Ishikawa (cell line): ENCODE data around the gene ZHX3.

Experiments
- CEBPB ChIP-seq: IDR thresholded peaks from 2 replicates; pipeline ENCODE4 v1.6.1; 2012
- CREB1 ChIP-seq: IDR thresholded peaks from 2 replicates; pipeline ENCODE4 v1.6.1; 2012; ENCODE audit warnings: low read depth
- EGR1 ChIP-seq: IDR thresholded peaks from 2 replicates; pipeline ENCODE4 v1.6.1; 2012
- EP300 ChIP-seq: IDR thresholded peaks from 2 replicates; pipeline ENCODE4 v1.6.1; 2012; ENCODE audit warnings: borderline replicate concordance
- FOXM1 ChIP-seq: IDR thresholded peaks from 2 replicates; pipeline ENCODE4 v1.6.1; 2012; ENCODE audit warnings: low read depth, borderline replicate concordance
- NFIC ChIP-seq: IDR thresholded peaks from 2 replicates; pipeline ENCODE4 v1.6.1; 2012
- RAD21 ChIP-seq: IDR thresholded peaks from 2 replicates; pipeline ENCODE4 v1.6.1; 2012; ENCODE audit warnings: low read depth
- TAF1 ChIP-seq: IDR thresholded peaks from 2 replicates; pipeline ENCODE4 v1.6.1; 2012; ENCODE audit warnings: low read depth, mild to moderate bottlenecking
- TEAD4 ChIP-seq: IDR thresholded peaks from 2 replicates; pipeline ENCODE4 v1.6.1; 2012
- YY1 ChIP-seq: IDR thresholded peaks from 2 replicates; pipeline ENCODE4 v1.6.1; 2012; ENCODE audit warnings: low read depth
- ZBTB7A ChIP-seq: IDR thresholded peaks from 2 replicates; pipeline ENCODE4 v1.6.1; 2012; ENCODE audit warnings: low read depth
- TF ChIP-seq, protein P1 (sequence below): IDR thresholded peaks from 2 replicates; pipeline ENCODE4 v1.6.1; 2012; ENCODE audit warnings: low read depth, mild to moderate bottlenecking
- TF ChIP-seq, protein P2 (sequence below): IDR thresholded peaks from 2 replicates; pipeline ENCODE4 v1.6.1; 2012
- TF ChIP-seq, protein P3 (sequence below): IDR thresholded peaks from 2 replicates; pipeline ENCODE4 v1.6.1; 2012

The ZHX3 gene

DNA sequence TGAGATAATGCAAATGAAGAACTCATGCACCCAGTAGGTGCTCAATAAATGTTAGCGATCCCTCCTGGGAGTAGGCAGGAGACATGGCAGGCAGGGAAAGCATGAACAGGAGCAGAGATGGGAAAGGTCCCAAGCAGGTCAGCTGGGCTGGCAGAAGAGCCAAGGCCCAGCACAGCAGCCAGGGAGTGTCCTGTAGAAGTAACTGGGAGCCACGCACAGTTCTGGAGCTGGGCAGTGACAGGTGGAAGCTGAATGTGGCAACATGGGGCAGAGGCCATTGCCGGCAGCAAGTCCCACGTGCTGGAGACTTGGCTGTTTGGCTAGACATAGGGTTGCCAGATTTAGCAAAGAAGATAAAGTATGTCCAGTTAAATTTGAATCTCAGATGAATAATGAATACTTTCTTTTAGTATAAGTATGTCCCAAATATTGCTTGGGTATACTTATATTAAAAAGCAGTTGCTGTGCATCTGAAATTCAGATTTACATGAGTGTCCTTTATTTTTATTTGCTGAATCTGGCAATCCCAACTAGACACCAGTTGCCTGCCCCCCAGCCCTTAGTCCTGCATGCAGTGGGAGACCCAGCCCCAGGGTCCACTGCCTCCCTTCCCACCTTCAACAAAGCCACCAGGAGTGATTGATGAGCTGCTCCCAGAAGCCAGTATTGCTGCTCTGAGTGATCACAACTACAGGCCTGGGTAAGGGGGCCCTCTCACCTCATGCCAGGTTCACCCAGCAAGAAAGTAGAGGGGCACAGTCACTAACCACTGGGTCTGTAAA is 19.4 kb upstream of the ZHX3 start:
- no peak for TF ChIP-seq CEBPB
- TF ChIP-seq RAD21: no peak
- TF ChIP-seq TAF1: no peak
- TF ChIP-seq ZBTB7A: no peak
- TF ChIP-seq, protein P1, sequence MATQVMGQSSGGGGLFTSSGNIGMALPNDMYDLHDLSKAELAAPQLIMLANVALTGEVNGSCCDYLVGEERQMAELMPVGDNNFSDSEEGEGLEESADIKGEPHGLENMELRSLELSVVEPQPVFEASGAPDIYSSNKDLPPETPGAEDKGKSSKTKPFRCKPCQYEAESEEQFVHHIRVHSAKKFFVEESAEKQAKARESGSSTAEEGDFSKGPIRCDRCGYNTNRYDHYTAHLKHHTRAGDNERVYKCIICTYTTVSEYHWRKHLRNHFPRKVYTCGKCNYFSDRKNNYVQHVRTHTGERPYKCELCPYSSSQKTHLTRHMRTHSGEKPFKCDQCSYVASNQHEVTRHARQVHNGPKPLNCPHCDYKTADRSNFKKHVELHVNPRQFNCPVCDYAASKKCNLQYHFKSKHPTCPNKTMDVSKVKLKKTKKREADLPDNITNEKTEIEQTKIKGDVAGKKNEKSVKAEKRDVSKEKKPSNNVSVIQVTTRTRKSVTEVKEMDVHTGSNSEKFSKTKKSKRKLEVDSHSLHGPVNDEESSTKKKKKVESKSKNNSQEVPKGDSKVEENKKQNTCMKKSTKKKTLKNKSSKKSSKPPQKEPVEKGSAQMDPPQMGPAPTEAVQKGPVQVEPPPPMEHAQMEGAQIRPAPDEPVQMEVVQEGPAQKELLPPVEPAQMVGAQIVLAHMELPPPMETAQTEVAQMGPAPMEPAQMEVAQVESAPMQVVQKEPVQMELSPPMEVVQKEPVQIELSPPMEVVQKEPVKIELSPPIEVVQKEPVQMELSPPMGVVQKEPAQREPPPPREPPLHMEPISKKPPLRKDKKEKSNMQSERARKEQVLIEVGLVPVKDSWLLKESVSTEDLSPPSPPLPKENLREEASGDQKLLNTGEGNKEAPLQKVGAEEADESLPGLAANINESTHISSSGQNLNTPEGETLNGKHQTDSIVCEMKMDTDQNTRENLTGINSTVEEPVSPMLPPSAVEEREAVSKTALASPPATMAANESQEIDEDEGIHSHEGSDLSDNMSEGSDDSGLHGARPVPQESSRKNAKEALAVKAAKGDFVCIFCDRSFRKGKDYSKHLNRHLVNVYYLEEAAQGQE: no peak
- no peak for TF ChIP-seq EP300
- TF ChIP-seq, protein P2, sequence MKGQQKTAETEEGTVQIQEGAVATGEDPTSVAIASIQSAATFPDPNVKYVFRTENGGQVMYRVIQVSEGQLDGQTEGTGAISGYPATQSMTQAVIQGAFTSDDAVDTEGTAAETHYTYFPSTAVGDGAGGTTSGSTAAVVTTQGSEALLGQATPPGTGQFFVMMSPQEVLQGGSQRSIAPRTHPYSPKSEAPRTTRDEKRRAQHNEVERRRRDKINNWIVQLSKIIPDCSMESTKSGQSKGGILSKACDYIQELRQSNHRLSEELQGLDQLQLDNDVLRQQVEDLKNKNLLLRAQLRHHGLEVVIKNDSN: no peak

DNA sequence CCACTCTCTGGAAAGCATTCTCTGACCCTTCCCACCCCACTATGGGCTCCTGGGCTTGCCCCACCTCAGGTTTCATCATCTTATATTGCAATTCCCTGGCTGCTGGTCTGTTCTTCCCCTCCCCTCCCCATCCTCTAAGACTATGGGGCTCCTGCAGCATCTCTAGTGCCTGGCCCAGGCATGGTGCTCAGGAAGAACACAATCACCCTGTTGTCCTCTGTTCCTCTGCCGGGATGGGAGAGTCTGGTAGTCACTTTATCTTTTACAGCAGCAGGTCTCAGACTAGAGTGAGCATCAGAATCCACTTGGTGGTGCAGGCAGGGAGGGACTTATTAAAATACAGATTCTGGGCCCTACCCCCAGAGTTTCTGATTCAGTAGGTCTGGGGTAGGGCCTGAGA is 18.1 kb upstream of the ZHX3 start:
- TF ChIP-seq EP300 (no peak), EGR1 (no peak), YY1 (no peak), NFIC (no peak)
- TF ChIP-seq, protein P3, sequence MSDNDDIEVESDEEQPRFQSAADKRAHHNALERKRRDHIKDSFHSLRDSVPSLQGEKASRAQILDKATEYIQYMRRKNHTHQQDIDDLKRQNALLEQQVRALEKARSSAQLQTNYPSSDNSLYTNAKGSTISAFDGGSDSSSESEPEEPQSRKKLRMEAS: no peak

DNA sequence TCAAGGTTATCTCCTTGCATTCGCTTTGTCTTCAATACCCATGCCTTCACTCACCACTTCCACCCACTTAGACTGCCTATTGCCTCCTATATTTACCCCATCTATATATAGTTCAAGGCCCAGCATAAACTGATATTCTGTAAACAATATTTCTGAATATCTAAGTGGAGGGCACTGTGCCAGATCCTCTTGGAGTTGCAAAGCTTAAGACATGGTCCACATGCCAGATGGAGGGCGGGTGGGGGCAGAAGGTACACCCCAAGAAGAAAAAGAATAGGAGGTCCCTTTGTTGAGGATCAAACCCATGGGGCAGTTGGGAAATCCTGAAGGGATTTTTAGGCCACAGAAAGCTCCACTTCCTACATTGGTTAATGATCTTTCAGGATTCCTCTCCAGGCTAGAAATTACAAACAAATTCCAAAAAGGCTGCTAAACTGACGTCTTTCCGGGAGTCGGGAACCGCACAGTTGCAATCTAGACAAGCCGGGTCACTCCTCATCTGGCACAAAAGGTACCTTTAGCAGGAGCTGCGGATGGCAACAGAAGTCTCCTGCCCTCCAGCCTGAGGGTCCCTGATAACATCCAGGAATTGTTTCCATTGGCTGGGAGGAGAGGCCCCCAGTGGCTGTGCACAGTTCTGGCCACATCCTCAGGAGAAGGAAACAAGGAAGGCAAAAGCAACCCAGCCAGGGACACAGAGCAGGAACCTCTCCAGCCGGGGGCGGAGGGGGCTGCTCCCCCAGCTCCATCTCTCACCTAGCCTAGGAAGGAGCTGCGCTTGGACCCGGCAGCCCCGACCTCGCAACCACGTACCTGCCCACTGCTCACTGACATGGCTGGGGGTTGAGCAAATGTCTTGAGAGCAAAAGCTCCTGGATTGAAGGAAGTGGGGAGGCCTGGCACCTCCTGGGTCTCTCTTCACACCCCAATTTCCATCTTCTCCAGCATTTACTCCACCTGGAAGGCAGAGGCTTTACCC is 17.2 kb upstream of the ZHX3 start:
- TF ChIP-seq CREB1 (no peak), NFIC (no peak), TAF1 (no peak), ZBTB7A (no peak), CEBPB (no peak)

DNA sequence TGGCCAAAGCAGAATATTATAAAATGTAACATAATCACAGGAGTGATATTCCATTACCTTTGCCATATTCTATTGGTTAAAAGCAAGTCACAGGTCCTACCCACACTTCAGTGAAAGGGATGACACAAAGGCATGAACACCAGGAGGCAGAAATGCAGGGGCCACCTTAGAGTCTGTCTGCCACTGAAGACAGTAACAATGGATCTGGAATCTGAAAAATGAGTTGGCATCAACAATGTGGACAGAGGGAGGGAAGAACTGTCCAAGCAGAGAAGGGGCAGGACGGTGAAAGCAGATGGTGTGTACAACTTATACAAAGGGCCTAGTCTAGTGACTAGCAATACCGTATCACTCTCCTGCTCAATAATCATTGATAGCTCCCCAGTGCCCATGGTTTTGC is 16.5 kb upstream of the ZHX3 start:
- TF ChIP-seq, protein P1: no peak
- no peak for TF ChIP-seq CREB1

DNA sequence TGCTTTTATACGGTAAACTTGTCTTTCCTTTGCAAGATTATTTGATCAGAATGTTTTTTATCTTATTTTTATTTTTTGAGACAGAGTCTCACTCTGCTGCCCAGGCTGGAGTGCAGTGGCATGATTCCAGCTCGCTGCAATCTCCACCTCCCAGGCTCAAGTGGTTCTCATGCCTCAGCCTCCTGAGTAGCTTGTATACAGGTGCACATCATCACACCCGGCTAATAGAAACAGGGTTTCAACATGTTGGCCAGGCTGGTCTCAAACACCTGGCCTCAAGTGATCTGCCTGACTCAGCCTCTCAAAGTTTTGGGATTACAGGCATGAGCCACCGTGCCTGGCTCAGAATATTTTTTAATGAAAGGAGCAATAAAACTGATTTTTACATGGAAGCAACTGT is 14.2 kb upstream of the ZHX3 start:
- TF ChIP-seq CEBPB (no peak), FOXM1 (no peak), EGR1 (no peak), YY1 (no peak), RAD21 (no peak)
- TF ChIP-seq, protein P2: no peak

DNA sequence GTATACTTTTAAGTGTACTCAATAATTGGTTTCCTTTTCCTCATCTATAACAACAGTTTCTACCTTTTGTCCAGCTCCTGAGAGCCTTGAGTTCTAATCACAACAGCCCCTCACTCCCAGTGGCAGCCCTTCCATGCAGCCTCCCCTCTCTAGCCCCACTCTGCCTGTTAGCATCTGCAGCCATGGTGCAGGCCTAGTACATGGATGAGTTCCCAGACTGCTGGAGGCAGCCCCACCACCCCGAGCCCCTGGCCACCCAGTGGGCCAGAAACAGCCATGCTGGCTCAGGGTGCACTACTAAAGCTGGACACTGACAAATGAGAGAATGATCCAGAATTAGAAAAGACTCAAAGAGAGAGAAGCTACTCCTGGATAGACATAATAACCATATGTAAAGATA is 13.4 kb upstream of the ZHX3 start:
- TF ChIP-seq EP300: no peak
- no peak for TF ChIP-seq CREB1
- TF ChIP-seq ZBTB7A: no peak
- no peak for TF ChIP-seq CEBPB
- TF ChIP-seq FOXM1: no peak
- TF ChIP-seq, protein P1: no peak
- no peak for TF ChIP-seq TAF1
- TF ChIP-seq NFIC: no peak
- TF ChIP-seq TEAD4: no peak
- no peak for TF ChIP-seq RAD21
- TF ChIP-seq YY1: no peak
